GM21786 (cell line): ENCODE measurements around the gene PREX1.

Experiments used
- ATAC-seq: cut with Tn5 transposase; IDR thresholded peaks from one replicate; pipeline ENCODE4 v1.9.1; 2021; ENCODE audit not compliant: unreplicated experiment

Gene PREX1

GRCh38 chr20:48705240-48706115, 122.3 kb downstream of the PREX1 start:
- no peak for ATAC-seq

GRCh38 chr20:48704761-48705160, 123.0 kb downstream of the PREX1 start:
- ATAC-seq = no peak

- no peak for ATAC-seq
Measured at GRCh38 chr20:48703511-48704219, 124.1 kb downstream of the PREX1 start.

GRCh38 chr20:48703107-48703506, 124.7 kb downstream of the PREX1 start:
- ATAC-seq = no peak

GRCh38 chr20:48702455-48702913, 125.3 kb downstream of the PREX1 start:
- no peak for ATAC-seq

GRCh38 chr20:48701702-48702101, 126.1 kb downstream of the PREX1 start:
- no peak for ATAC-seq

- no peak for ATAC-seq
Measured at GRCh38 chr20:48698507-48699267, 129.1 kb downstream of the PREX1 start.

- no peak for ATAC-seq
Measured at GRCh38 chr20:48697845-48698491, 129.8 kb downstream of the PREX1 start.

- ATAC-seq = no peak
Measured at GRCh38 chr20:48696671-48697070, 131.1 kb downstream of the PREX1 start.

GRCh38 chr20:48695738-48696137, 132.1 kb downstream of the PREX1 start:
- ATAC-seq = no peak

- no peak for ATAC-seq
Measured at GRCh38 chr20:48695255-48695654, 132.5 kb downstream of the PREX1 start.

- no peak for ATAC-seq
Measured at GRCh38 chr20:48694381-48694865, 133.4 kb downstream of the PREX1 start.

- ATAC-seq = no peak
Measured at GRCh38 chr20:48691523-48691922, 136.3 kb downstream of the PREX1 start.

GRCh38 chr20:48690888-48691287, 136.9 kb downstream of the PREX1 start:
- no peak for ATAC-seq

GRCh38 chr20:48689874-48690571, 137.8 kb downstream of the PREX1 start:
- ATAC-seq = no peak

- ATAC-seq = no peak
Measured at GRCh38 chr20:48689388-48689787, 138.4 kb downstream of the PREX1 start.

GRCh38 chr20:48688579-48688978, 139.2 kb downstream of the PREX1 start:
- no peak for ATAC-seq

GRCh38 chr20:48687117-48687800, 140.5 kb downstream of the PREX1 start:
- ATAC-seq = no peak
